ENCODE measurements around the gene PPM1L. TPM values are rescaled to one million over a fixed set of nuclear protein-coding genes. Genes with fewer than 3 reads are reported as not detected.

The PPM1L gene
- total RNA-seq, 1 donor from 2014 or later: 5.8 TPM

DNA sequence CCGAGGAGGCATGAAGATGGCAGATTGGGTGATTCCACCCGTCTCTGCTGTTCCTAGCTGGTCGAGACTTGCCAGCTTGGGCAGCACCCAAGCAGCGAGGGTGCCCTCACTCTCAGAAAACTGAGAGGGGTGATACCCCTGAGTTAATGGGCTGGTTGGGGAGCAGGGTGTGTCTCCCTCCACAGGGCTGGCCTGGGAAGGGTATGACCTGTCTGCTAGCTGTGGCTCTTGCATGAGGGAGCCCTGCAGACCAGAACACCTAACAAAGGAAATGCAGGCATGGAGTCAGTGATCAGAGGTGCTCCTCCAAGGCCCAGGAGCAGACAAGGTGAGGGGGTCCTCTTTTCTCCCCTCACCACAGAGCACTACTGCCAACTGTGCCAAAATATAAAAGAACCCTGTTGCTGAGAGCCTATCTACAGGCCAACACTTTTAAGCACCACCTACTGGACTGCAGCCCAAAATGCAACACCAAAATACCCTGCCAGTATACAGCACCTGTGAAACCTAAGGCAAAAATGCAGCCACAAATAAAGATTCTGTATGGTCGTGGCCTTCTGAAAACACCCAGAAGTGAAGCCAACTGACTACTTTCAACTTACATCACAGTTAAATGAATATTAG is 35.8 kb upstream of the PPM1L start:
- H3K27ac Mint-ChIP-seq: no peak overlapping the region
- H3K9me3 Mint-ChIP-seq: no peaks in the 10 kb centered on the region
- peaks cover 4% of the 10 kb centered on the region for H3K27me3 Mint-ChIP-seq
- no peaks in the 10 kb centered on the region for H3K4me1 Mint-ChIP-seq
- TF ChIP-seq, protein P1, sequence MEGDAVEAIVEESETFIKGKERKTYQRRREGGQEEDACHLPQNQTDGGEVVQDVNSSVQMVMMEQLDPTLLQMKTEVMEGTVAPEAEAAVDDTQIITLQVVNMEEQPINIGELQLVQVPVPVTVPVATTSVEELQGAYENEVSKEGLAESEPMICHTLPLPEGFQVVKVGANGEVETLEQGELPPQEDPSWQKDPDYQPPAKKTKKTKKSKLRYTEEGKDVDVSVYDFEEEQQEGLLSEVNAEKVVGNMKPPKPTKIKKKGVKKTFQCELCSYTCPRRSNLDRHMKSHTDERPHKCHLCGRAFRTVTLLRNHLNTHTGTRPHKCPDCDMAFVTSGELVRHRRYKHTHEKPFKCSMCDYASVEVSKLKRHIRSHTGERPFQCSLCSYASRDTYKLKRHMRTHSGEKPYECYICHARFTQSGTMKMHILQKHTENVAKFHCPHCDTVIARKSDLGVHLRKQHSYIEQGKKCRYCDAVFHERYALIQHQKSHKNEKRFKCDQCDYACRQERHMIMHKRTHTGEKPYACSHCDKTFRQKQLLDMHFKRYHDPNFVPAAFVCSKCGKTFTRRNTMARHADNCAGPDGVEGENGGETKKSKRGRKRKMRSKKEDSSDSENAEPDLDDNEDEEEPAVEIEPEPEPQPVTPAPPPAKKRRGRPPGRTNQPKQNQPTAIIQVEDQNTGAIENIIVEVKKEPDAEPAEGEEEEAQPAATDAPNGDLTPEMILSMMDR (IDR thresholded peaks at IDR 0.05): no peak
- CTCF ChIA-PET: no interaction called here
- POLR2A ChIA-PET: no interaction called here
- no peak for DNase-seq
- intact Hi-C loops (cut with micrococcal nuclease): no loop called here
- no peak for ATAC-seq (ENCODE audit: low read depth)
- no peaks in the 10 kb centered on the region for H3K36me3 Mint-ChIP-seq (ENCODE audit: low read depth)
- no peak overlapping the region for H3K4me3 Mint-ChIP-seq

DNA sequence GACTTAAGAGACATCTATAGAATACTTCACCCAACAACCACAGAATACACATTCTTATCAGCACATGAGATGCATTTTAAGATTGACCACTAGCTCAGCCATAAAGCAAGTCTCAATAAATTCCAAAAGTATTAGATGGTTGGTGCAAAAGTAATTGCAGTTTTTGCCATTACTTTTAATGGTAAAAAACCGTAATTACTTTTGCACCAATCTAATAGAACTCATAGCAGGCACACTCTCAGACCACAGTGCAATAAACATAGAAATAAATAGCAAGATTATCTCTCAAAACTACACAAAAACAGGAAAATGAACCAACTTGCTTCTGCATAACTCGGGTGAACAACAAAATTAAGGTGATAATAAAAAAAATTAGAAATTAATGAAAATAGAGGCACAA is 33.7 kb upstream of the PPM1L start:
- Mint-ChIP-seq H3K36me3 (ENCODE audit: low read depth) (no peaks in the 10 kb centered on the region), H3K9me3 (no peaks in the 10 kb centered on the region), H3K4me3 (no peak overlapping the region), H3K27ac (no peak overlapping the region), H3K4me1 (no peaks in the 10 kb centered on the region), H3K27me3 (peaks cover 4% of the 10 kb centered on the region)
- intact Hi-C loops (cut with micrococcal nuclease): no loop called here
- ATAC-seq (ENCODE audit: low read depth): no peak
- ChIA-PET CTCF (no interaction called here), POLR2A (no interaction called here)
- TF ChIP-seq, protein P1 (IDR thresholded peaks at IDR 0.05): no peak
- DNase-seq: no peak

DNA sequence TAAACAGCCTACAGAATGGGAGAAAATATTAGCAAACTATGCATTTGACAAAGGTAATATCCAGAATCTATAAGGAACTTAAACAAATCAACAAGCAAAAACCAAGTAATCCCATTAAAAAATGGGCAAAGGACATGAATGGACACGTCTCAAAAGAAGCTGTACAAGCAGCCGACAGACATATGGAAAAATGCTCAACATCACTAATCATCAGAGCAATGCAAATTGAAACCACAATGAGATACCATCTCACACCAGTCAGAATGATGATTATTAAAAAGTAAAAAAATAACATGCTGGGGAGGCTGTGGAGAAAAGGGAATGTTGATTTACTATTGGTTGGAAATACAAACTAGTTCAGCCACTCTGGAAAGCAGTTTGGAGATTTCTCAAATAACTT is 30.7 kb upstream of the PPM1L start:
- Mint-ChIP-seq H3K36me3 (ENCODE audit: low read depth) (no peaks in the 10 kb centered on the region), H3K27ac (no peak overlapping the region), H3K9me3 (no peaks in the 10 kb centered on the region), H3K4me3 (no peak overlapping the region), H3K27me3 (peaks cover 4% of the 10 kb centered on the region), H3K4me1 (no peaks in the 10 kb centered on the region)
- TF ChIP-seq, protein P1 (IDR thresholded peaks at IDR 0.05): no peak
- intact Hi-C loops (cut with micrococcal nuclease): no loop called here
- POLR2A ChIA-PET: no interaction called here
- CTCF ChIA-PET: no interaction called here
- DNase-seq: no peak
- ATAC-seq (ENCODE audit: low read depth): no peak

DNA sequence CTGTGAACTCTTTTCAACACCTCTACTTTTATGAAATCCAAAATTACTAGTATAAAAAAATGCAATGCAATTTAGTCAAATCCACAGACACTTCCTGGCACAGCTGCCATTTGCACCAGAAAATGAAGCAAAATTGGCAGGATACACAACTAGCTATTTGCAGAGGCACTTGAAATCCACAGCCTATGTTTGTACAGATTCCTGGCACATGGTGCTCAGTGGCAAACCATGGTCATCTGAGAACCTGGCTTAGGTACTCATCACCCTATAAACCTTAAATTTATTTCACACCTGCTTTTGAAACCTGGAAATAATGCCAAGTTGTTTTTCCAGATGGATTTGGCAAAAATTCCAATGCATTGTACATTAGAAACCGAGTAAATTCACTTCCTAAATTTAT is 20.2 kb upstream of the PPM1L start:
- peaks cover 3% of the 10 kb centered on the region for H3K27me3 Mint-ChIP-seq

DNA sequence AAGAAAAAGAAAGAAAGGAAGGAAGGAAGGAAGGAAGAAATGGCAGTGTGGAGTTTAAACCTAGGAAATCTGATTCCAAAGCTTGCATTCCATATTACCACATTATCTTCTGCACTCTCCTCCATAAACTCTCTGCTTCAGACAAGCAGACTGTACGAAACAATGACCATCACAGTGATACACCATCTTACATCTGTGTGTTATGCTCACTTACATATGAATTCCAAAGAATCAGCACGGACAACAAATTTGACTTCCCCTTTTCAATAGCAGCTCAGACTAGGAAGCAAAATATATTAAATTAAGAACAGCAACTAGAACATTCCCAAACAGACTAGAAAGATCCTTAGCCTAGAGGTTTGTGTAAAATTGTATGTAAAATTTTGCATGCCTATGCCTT is 18.0 kb upstream of the PPM1L start:
- CTCF ChIA-PET: no interaction called here
- Mint-ChIP-seq H3K9me3 (no peaks in the 10 kb centered on the region), H3K4me1 (no peaks in the 10 kb centered on the region), H3K27ac (no peak overlapping the region), H3K36me3 (ENCODE audit: low read depth) (no peaks in the 10 kb centered on the region), H3K4me3 (no peak overlapping the region), H3K27me3 (peaks cover 7% of the 10 kb centered on the region)
- TF ChIP-seq, protein P1 (IDR thresholded peaks at IDR 0.05): no peak
- intact Hi-C loops (cut with micrococcal nuclease): no loop called here
- DNase-seq: no peak
- no peak for ATAC-seq (ENCODE audit: low read depth)
- POLR2A ChIA-PET: no interaction called here

More for the DNA sequence above, 20.2 kb upstream of the PPM1L start:
- intact Hi-C loops (cut with micrococcal nuclease): loop anchor here (2.0 kb wide), 1 partner anchor 37 kb away; no protein-coding TSS in a partner anchor
- H3K36me3 Mint-ChIP-seq (ENCODE audit: low read depth): no peaks in the 10 kb centered on the region
- no peak overlapping the region for H3K27ac Mint-ChIP-seq
- no peak overlapping the region for H3K4me3 Mint-ChIP-seq
- ATAC-seq (ENCODE audit: low read depth): no peak
- TF ChIP-seq, protein P1 (IDR thresholded peaks at IDR 0.05): no peak
- DNase-seq: no peak
- CTCF ChIA-PET: no interaction called here
- peaks cover 6% of the 10 kb centered on the region for H3K9me3 Mint-ChIP-seq
- POLR2A ChIA-PET: no interaction called here
- H3K4me1 Mint-ChIP-seq: no peaks in the 10 kb centered on the region

Data from activated B cell treated with CpG ODN at 0.5 μM for 24 hours (primary cell).